Measurements from ENCODE around the gene ZNF205. TPM values are rescaled to one million over a fixed set of nuclear protein-coding genes. Genes with fewer than 3 reads are reported as not detected.

ZNF205 gene
- total and polyA plus RNA-seq, 2 experiments from 2014 or later, result 16.6 to 29.1 TPM

DNA sequence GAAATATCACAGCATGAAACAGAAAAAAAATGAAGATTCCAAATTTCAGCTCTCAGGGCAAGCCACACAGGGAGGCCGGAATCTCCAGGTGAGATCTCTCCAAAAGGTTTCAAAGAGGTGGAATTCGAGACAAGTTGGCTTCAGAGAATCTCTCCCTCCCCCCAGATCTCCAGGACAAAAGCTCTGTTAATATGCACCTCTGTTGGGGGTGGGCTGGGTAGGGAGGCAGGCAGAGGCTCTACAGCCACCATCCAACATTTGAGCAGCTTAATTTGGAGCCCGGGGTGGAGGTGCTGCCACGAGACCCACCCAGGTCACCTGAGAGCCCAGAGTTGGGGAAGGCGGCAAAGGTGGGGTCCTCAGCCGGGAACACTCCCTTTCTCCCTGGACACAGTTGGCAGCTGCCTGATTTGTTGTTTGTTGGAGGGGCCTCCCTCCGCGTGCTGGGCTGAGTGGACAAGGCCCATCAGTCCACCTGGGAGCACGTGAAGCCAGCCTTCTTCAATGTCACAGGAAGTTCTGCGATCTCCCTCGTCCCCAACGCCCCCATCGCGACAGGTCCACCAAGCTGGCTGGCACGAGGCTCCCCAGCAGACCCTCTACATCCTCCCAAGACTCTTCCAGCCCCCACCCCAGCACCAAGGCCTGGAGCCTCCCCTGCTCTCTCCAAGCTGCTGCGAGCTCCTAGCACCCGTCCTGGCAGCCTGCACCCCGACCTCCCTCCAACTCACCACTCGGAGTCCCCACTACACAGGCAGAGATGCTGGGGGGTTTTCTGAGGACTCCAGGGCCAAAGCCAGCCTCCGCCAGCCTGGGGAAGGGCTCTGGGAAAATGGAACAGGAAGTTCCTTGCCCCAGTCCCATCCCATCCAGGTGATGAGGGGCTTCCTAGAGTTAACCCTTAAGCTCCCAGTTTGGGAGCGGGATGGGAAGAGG is 13.7 kb upstream of the ZNF205 start, which contains the start of gene ZSCAN10 (continued):
- TF ChIP-seq, protein P1, sequence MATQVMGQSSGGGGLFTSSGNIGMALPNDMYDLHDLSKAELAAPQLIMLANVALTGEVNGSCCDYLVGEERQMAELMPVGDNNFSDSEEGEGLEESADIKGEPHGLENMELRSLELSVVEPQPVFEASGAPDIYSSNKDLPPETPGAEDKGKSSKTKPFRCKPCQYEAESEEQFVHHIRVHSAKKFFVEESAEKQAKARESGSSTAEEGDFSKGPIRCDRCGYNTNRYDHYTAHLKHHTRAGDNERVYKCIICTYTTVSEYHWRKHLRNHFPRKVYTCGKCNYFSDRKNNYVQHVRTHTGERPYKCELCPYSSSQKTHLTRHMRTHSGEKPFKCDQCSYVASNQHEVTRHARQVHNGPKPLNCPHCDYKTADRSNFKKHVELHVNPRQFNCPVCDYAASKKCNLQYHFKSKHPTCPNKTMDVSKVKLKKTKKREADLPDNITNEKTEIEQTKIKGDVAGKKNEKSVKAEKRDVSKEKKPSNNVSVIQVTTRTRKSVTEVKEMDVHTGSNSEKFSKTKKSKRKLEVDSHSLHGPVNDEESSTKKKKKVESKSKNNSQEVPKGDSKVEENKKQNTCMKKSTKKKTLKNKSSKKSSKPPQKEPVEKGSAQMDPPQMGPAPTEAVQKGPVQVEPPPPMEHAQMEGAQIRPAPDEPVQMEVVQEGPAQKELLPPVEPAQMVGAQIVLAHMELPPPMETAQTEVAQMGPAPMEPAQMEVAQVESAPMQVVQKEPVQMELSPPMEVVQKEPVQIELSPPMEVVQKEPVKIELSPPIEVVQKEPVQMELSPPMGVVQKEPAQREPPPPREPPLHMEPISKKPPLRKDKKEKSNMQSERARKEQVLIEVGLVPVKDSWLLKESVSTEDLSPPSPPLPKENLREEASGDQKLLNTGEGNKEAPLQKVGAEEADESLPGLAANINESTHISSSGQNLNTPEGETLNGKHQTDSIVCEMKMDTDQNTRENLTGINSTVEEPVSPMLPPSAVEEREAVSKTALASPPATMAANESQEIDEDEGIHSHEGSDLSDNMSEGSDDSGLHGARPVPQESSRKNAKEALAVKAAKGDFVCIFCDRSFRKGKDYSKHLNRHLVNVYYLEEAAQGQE (IDR thresholded peaks at IDR 0.05; ENCODE audit: unreplicated experiment), result peak; percentile 7
- TF ChIP-seq, protein P2, sequence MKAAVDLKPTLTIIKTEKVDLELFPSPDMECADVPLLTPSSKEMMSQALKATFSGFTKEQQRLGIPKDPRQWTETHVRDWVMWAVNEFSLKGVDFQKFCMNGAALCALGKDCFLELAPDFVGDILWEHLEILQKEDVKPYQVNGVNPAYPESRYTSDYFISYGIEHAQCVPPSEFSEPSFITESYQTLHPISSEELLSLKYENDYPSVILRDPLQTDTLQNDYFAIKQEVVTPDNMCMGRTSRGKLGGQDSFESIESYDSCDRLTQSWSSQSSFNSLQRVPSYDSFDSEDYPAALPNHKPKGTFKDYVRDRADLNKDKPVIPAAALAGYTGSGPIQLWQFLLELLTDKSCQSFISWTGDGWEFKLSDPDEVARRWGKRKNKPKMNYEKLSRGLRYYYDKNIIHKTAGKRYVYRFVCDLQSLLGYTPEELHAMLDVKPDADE (IDR thresholded peaks at IDR 0.05), result peak; percentile 75
- TF ChIP-seq POLR2AphosphoS5 (IDR thresholded peaks at IDR 0.05; ENCODE audit: low read depth), result peak; percentile 85

DNA sequence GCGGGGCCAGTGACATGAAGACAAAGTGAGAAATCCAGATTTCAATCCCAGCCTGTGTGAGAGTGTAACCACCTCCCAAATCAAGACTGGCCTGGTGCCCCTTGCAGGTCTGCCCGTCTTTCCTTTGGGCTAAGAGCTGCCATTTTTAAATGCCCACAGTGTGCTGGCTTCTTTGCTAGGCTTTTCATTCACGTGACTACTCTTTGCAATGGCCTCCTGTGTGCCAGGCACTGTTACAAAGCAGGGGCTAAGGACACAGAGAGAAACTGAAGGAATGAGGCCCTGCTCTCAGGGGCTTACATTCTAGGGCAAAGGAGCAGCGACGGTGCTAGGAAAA is 13.0 kb upstream of the ZNF205 start:
- Histone ChIP-seq H3K4me1 (ENCODE audit: insufficient read depth) (peaks cover 49% of the 10 kb centered on the region), H3K36me3 (ENCODE audit: insufficient read depth) (no peaks in the 10 kb centered on the region), H3K79me2 (replicated peaks; ENCODE audit: insufficient read depth) (peaks cover 39% of the 10 kb centered on the region), H3K27ac (ENCODE audit: low read depth) (peak overlapping the region; percentile 99), H4K20me1 (replicated peaks; ENCODE audit: insufficient read depth) (peaks cover 4% of the 10 kb centered on the region; the same call in 1 of the 2 replicates), H3K4me3 (peak overlapping the region; percentile 89), H3K4me2 (peak overlapping the region; percentile 85), H3F3A (replicated peaks; ENCODE audit: low read depth) (peaks cover 48% of the 10 kb centered on the region), H3K27me3 (ENCODE audit: insufficient read depth) (no peaks in the 10 kb centered on the region), H2AFZ (no peak overlapping the region), H3K9me2 (ENCODE audit: insufficient read depth) (no peaks in the 10 kb centered on the region)
- Mint-ChIP-seq H3K4me3 (peak overlapping the region; percentile 99), H3K9me3 (no peaks in the 10 kb centered on the region; the same call in 2 of the 3 replicates), H3K27ac (peak overlapping the region; percentile 99), H3K36me3 (ENCODE audit: low read depth) (peaks cover 44% of the 10 kb centered on the region), H3K27me3 (ENCODE audit: insufficient read depth, low read depth, poor library complexity) (peaks cover 41% of the 10 kb centered on the region), H3K4me1 (peaks cover 47% of the 10 kb centered on the region)
- ATAC-seq, result peak; percentile 2; the same call in 2 of the 3 replicates
- DNase-seq (ENCODE audit: low spot score), result no peak
- TF ChIP-seq, protein P1 (IDR thresholded peaks at IDR 0.05; ENCODE audit: unreplicated experiment), result no peak
- TF ChIP-seq JUNB (IDR thresholded peaks at IDR 0.05; ENCODE audit: unreplicated experiment) (no peak), EZH2 (IDR thresholded peaks at IDR 0.05; ENCODE audit: low read depth, unreplicated experiment) (no peak)
- TF ChIP-seq, protein P2 (IDR thresholded peaks at IDR 0.05), result no peak
- TF ChIP-seq, protein P3, sequence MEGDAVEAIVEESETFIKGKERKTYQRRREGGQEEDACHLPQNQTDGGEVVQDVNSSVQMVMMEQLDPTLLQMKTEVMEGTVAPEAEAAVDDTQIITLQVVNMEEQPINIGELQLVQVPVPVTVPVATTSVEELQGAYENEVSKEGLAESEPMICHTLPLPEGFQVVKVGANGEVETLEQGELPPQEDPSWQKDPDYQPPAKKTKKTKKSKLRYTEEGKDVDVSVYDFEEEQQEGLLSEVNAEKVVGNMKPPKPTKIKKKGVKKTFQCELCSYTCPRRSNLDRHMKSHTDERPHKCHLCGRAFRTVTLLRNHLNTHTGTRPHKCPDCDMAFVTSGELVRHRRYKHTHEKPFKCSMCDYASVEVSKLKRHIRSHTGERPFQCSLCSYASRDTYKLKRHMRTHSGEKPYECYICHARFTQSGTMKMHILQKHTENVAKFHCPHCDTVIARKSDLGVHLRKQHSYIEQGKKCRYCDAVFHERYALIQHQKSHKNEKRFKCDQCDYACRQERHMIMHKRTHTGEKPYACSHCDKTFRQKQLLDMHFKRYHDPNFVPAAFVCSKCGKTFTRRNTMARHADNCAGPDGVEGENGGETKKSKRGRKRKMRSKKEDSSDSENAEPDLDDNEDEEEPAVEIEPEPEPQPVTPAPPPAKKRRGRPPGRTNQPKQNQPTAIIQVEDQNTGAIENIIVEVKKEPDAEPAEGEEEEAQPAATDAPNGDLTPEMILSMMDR (conservative IDR thresholded peaks at IDR 0.05; ENCODE audit: low read depth in 2 of 2), result no peak
